T-helper 22 cell (primary cell): ENCODE results near the gene NOSIP.
A peak's percentile ranks its signal among the peaks of the same experiment; 100 is the strongest.
"Not testable (repeated sequence)": the region's sequence is repeated elsewhere in the genome, so short reads cannot be mapped to it uniquely, and the experiment has no call there.

Experiments
- DNase-seq: peaks from one replicate; pipeline ENCODE4 v3.0.0-alpha.2; 2020; ENCODE audit warnings: low read depth

NOSIP gene, protein sequence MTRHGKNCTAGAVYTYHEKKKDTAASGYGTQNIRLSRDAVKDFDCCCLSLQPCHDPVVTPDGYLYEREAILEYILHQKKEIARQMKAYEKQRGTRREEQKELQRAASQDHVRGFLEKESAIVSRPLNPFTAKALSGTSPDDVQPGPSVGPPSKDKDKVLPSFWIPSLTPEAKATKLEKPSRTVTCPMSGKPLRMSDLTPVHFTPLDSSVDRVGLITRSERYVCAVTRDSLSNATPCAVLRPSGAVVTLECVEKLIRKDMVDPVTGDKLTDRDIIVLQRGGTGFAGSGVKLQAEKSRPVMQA

GRCh38 chr19:49580264-49581006 lies at the start of gene NOSIP:
NOSIP (minus strand) TSS chr19:49580556; CDS start chr19:49560691, 19,865 bp downstream.
- peak; percentile 93 for DNase-seq

DNA sequence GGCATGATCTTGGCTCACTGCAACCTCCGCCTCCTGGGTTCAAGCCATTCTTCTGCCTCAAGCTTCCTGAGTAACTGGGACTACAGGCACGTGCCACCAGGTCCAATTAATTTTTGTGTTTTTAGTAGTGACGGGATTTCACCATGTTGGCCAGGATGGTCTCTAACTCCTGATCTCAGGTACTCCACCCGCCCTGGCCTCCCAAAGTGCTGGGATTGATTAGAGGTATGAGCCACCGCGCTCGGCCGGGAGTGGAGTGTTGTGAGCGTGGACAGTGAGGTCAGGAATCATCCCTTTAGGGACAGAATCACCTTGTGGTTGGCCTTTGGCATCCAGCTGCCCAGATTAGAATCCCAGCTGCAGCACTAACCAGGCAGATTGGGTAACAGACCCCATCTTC lies 49.3 kb upstream of the NOSIP start:
- no peak for DNase-seq

- DNase-seq = no peak
Observed at GRCh38 chr19:49626226-49626625, 45.9 kb upstream of the NOSIP start.

DNA sequence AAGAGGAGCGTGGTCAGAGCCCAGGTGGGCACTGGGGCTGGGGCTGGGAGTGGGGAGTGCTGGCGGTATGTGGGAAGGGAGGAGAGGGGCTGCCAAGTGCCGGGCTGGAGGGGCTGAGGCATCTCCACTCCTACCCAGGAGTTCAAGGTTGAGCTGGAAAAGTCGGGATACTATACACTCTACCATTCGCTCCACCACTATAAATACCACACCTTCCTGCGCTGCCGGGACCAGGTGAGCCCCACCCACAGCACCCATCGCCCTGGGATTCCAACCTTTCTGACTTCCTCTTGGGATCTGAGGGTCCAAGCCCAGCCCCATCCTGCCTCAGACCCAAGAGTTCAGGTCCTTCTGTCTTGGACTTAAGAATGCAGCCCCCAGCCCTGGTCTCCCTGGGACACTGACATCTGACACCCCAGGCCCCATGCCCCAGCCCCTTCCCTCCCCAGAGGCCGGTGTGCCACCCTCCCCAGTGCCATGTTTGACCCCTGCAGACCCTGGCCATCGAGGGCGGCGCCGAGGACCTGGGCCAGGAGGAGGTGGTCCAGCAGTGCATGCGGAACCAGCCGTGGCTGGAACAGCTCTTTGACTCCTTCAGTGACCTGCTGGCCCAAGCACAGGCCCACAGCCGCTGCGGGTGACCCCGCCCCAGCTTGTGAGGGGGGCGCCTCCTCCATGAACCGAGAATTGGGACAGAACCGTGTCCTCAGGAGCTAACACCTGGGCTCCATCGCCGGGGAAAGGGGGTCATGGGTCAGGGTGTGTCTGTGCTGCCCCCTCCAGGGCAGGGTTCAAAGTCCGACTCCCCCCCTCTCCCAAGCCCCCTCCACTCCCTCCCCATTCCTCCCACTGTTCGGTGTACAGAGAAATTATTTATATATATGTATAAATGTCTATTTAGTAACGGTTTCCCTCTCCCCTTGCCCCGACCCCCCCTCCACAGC lies 44.9 kb upstream of the NOSIP start:
- no peak for DNase-seq

GRCh38 chr19:49617860-49618259 lies 37.5 kb upstream of the NOSIP start:
- not testable (repeated sequence) for DNase-seq

DNA sequence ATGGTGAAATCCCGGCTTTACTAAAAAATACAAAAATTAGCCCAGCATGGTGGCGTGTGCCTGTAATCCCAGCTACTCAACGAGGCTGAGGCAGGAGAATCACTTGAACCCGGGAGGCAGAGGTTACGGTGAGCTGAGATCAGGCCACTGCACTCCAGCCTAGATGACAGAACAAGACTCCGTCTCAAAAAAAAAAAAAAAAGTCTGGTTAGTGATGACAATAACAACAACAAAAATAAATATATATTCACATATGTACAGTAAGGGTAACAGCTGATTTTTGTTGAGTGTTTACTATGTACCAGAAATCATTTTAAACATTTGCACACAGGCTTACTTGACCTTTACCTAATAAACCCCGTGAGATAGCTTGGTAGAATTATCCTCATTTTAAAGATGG lies 36.6 kb upstream of the NOSIP start:
- DNase-seq = no peak

GRCh38 chr19:49616532-49616931 lies 36.2 kb upstream of the NOSIP start:
- no peak for DNase-seq

DNA sequence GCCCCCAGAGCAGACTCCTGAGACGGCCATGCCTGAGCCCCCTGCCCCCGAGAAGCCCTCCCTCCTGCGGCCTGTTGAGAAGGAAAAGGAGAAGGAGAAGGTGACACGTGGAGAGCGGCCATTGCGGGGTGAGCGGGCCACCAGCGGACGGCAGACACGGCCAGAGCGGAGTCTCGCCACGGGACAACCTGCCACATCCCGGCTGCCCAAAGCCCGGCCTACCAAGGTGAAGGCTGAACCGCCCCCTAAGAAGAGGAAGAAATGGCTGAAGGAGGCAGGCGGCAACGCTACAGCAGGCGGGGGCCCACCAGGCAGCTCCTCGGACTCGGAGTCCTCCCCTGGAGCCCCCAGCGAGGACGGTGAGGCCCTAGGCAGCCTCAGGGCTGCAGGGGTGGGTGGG lies 35.5 kb upstream of the NOSIP start:
- DNase-seq = no peak

DNA sequence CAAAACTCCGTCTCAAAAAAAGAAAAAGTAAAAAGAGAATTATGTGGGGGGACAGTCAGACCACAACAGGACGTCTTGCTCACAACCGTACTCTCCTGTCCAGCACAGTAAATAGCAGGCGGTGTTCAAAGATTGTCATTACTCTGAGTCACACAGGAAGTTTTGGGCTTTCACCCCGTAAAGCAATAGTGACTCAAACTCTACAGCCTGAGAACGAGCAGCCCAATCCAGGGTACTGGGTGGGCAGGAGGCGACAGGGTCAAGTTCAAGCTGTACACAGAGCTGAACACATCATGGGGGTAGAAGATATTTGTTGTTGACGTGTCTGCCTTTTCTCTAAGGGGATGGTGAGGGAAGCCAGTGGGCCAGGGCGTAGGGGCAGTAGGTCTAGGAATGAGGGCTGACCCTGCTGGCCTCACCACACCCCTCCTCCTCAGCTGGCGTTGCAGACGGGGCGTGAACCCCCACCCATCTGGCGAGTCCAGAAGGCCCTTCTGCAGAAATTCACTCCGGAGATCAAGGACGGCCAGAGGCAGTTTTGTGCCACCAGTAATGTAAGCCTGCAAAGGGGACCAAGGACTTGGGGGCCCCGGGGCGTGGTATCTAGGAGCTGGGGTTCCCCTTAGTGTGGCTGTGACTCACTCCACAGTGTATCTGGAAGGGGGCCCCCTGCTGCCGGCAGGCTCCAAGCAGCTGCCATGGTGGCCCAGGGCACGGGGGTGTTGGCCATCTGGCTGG lies 33.9 kb upstream of the NOSIP start:
- no peak for DNase-seq

DNA sequence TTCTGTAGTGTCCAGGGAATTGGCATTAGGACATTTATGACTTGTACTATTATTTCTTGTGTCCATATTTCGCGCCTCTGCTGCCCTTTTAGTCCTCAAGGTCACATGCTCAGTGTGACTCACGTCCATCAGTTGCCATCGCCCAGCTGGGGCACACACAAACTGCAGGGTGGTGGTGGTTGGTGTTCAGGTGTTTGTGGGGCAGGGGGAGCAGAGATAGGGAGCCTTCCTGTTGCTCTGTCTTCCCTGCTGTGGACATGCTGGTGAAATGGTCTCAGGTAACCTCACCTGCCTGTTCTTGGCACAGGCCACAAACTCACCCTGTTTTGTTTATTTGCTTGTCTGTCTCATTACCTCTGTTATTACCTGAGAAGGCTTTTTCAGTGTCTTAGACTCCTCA lies 33.0 kb upstream of the NOSIP start:
- DNase-seq = no peak

DNA sequence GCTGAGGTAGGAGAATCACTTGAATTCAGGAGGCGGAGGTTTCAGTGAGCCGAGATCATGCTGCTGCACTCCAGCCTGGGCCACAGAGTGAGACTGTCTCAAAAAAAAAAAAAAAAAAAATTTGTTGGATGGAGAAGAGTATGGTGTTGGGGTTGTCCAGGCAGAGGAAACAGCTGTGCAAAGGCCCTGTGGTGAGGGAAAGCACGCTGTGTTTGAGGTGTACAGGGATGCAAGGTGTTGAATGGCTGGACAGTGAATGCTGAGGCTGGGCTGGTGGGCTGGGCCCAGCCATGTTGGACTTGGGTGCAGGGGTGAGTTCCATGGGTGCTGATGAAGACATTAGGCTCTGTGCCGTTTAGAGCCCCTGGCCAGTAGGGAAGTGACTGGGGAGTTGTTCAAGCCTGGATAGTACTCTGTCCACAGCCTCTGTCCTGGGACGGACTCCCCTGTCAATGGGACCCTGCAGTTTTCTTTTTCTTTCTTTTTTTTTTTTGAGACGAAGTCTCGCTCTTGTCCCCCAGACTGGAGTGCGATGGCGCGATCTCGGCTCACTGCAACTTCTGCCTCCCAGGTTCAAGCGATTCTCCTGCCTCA lies 29.2 kb upstream of the NOSIP start:
- DNase-seq = no peak

GRCh38 chr19:49605605-49606004 lies 25.2 kb upstream of the NOSIP start:
- DNase-seq = no peak

DNA sequence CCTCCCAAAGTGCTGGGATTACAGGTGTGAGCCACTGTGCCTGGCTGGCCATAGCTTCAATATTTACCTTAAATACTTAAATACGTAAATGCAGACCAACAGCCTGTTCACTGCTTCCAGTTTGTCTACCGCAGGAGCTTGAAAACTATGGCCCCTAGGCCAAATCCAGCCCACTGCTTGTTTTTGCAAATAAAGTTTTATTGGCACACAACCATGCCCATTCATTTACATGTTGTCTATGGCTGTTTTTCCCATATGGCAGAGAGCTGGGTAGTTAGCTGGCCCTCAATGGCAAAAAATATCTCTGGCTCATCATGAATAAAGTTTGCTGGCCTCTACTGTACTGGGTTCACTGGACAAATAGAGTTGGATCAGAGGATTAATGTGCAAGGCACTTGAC lies 22.4 kb upstream of the NOSIP start:
- DNase-seq = no peak

- no peak for DNase-seq
Observed at GRCh38 chr19:49601482-49602038, 21.2 kb upstream of the NOSIP start.

- DNase-seq = no peak
Observed at GRCh38 chr19:49599378-49600295, 19.3 kb upstream of the NOSIP start.

DNA sequence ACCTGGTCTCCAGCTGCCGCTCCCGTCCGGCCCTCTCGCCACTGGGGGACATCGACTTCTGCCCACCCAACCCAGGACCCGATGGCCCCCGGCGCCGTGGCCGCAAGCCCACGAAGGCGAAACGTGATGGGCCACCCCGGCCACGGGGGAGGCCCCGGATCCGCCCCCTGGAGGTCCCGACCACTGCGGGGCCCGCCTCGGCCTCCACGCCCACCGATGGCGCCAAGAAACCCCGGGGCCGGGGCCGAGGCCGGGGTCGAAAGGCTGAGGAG lies 17.3 kb upstream of the NOSIP start:
- no peak for DNase-seq

- DNase-seq = no peak
Observed at GRCh38 chr19:49596954-49597702, 16.8 kb upstream of the NOSIP start.

- DNase-seq = no peak
Observed at GRCh38 chr19:49596407-49596806, 16.1 kb upstream of the NOSIP start.

DNA sequence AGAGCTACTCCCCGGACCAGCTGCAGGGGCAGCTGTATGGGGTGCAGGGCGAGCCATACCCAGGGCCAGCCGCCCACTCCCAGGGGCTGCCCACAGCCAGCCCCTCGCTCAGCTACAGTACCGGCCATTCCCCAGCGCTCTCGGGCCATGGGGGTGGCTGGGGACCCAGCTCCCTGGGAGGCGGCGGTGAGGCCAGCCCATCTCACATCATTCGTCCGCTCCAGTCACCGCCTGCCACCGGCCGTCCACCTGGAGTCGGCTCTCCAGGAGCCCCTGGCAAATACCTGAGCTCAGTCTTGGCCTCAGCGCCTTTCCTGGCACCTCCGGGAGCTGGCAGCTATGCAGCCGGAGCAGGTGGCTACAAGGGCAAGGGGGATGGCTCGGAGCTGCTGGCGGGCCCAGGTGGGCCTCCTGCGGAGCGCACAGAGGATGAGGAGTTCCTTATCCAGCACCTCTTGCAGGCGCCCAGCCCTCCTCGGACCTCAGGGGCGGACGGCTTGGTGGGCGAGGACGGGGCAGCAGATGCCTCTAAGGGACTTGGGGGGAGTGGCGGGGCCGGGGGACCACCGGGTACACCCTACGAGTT lies 15.6 kb upstream of the NOSIP start:
- no peak for DNase-seq
